ENCODE measurements around the gene AFDN.

The AFDN gene

GRCh38 chr6:167798453-167798852 lies 28.3 kb upstream of the AFDN start:
- peaks cover 0 to 13% (median 5%) of the 10 kb centered on the region in 4 donors for H3K4me1 ChIP-seq
- H3K36me3 ChIP-seq, result no peaks in the 10 kb centered on the region
- H3K27me3 ChIP-seq, result peaks cover 0 to 33% of the 10 kb centered on the region in 2 donors
- DNase-seq, result no peak
- no peak overlapping the region for H3K27ac ChIP-seq
- TF ChIP-seq CTCF (IDR thresholded peaks at IDR 0.05), result no peak
- no peaks in the 10 kb centered on the region for H3K9me3 ChIP-seq
- intact Hi-C loops (cut with DNase I; ENCODE audit: low total_unique reads), result no loop called here
- no peak overlapping the region for H3K4me3 ChIP-seq

GRCh38 chr6:167799033-167799821 lies 27.5 kb upstream of the AFDN start:
- Histone ChIP-seq H3K4me1 (peaks cover 0 to 13% (median 5%) of the 10 kb centered on the region in 4 donors), H3K4me3 (no peak overlapping the region), H3K9me3 (no peaks in the 10 kb centered on the region), H3K27ac (no peak overlapping the region), H3K36me3 (no peaks in the 10 kb centered on the region), H3K27me3 (peaks cover 0 to 40% of the 10 kb centered on the region in 2 donors)
- intact Hi-C loops (cut with DNase I; ENCODE audit: low total_unique reads), result no loop called here
- no peak for TF ChIP-seq CTCF (IDR thresholded peaks at IDR 0.05)
- no peak for DNase-seq

- Histone ChIP-seq H3K4me3 (no peak overlapping the region), H3K27ac (no peak overlapping the region), H3K4me1 (peaks cover 0 to 13% (median 5%) of the 10 kb centered on the region in 4 donors), H3K9me3 (no peaks in the 10 kb centered on the region), H3K27me3 (peaks cover 0 to 33% of the 10 kb centered on the region in 2 donors), H3K36me3 (no peaks in the 10 kb centered on the region)
- no peak for DNase-seq
- intact Hi-C loops (cut with DNase I; ENCODE audit: low total_unique reads), result loop anchor here (2.0 kb wide), 1 partner anchor 70 kb away; no protein-coding TSS in a partner anchor
- no peak for TF ChIP-seq CTCF (IDR thresholded peaks at IDR 0.05)
These were observed 26.2 kb upstream of the AFDN start for GRCh38 chr6:167800549-167800948.

GRCh38 chr6:167801263-167801662 lies 25.4 kb upstream of the AFDN start:
- DNase-seq, result no peak
- H3K27ac ChIP-seq, result no peak overlapping the region
- intact Hi-C loops (cut with DNase I; ENCODE audit: low total_unique reads), result loop anchor here (2.0 kb wide), 1 partner anchor 70 kb away; no protein-coding TSS in a partner anchor
- H3K4me3 ChIP-seq, result no peak overlapping the region
- no peaks in the 10 kb centered on the region for H3K9me3 ChIP-seq
- no peak for TF ChIP-seq CTCF (IDR thresholded peaks at IDR 0.05)
- H3K4me1 ChIP-seq, result peaks cover 0 to 9% (median 2%) of the 10 kb centered on the region in 4 donors
- H3K36me3 ChIP-seq, result no peaks in the 10 kb centered on the region
- peaks cover 0 to 26% of the 10 kb centered on the region in 2 donors for H3K27me3 ChIP-seq

- no peak for DNase-seq
- no peak overlapping the region for H3K4me3 ChIP-seq
- H3K9me3 ChIP-seq, result no peaks in the 10 kb centered on the region
- H3K4me1 ChIP-seq, result no peaks in the 10 kb centered on the region
- H3K36me3 ChIP-seq, result no peaks in the 10 kb centered on the region
- H3K27me3 ChIP-seq, result peaks cover 0 to 17% of the 10 kb centered on the region in 2 donors
- intact Hi-C loops (cut with DNase I; ENCODE audit: low total_unique reads), result no loop called here
- H3K27ac ChIP-seq, result no peak overlapping the region
- no peak for TF ChIP-seq CTCF (IDR thresholded peaks at IDR 0.05)
These were observed 24.4 kb upstream of the AFDN start for GRCh38 chr6:167802339-167802738.
